B cell (primary cell): ENCODE data around the gene MBP. TPM values are rescaled to one million over a fixed set of nuclear protein-coding genes. Genes with fewer than 3 reads are reported as not detected.

Source experiments
- ATAC-seq: fragments of 200-7000 bp; cut with Tn5 transposase; one replicate; pipeline ENCODE4 v1.10.0; 2021; ENCODE audit warnings: low read depth, mild to moderate bottlenecking, moderate number of reproducible peaks, moderate library complexity
- CTCF ChIA-PET: fragments of 350-600 bp; sonication (Branson Sonifier 250); formaldehyde crosslinking; loops from one replicate; lab custom pipeline; 2021; ENCODE audit warnings: antibody characterized with exemption, inconsistent platforms; lab: Charles Lee
- POLR2A ChIA-PET: fragments of 350-600 bp; sonication (Branson Sonifier 250); formaldehyde crosslinking; loops from one replicate; lab custom pipeline; 2021; ENCODE audit warnings: antibody characterized with exemption; lab: Charles Lee
- DNase-seq: peaks from one replicate; pipeline ENCODE4 v3.0.0; 2013
- H2AFZ ChIP-seq: 2 replicates; pipeline ENCODE4 v1.6.1; 2012; ENCODE audit warnings: mild to moderate bottlenecking, low read depth, low read length; ENCODE audit not compliant: insufficient read depth, poor library complexity, severe bottlenecking
- H3K27ac ChIP-seq, 2 donors: 1 replicate in 1 of 2; 2 replicates in 1 of 2; pipeline ENCODE4 v1.5.1; 2012 to 2013; ENCODE audit warnings: low read length in 2 of 2, mild to moderate bottlenecking in 2 of 2, moderate library complexity in 1 of 2
- H3K27me3 ChIP-seq, 4 experiments: fragments of 200-600 bp in 1 of 4; sonication (generic) in 1 of 4; replicated peaks in 1 of 4; 1 replicate in 2 of 4; 2 replicates in 2 of 4; pipeline versions ENCODE4 v1.6.1 to v1.7.0; 2013 to 2016; ENCODE audit warnings: low read length in 3 of 4, mild to moderate bottlenecking in 2 of 4, mixed read lengths in 1 of 4, moderate library complexity in 1 of 4; ENCODE audit not compliant: insufficient read depth in 4 of 4, control insufficient read depth in 3 of 4; ENCODE audit errors: control extremely low read depth in 1 of 4
- H3K36me3 ChIP-seq, 2 experiments: replicated peaks in 1 of 2; 1 replicate in 1 of 2; 2 replicates in 1 of 2; pipeline versions ENCODE4 v1.6.1 to v1.7.1; 2013; ENCODE audit warnings: low read length in 1 of 2; ENCODE audit not compliant: insufficient read depth in 2 of 2, control insufficient read depth in 1 of 2; ENCODE audit errors: control extremely low read depth in 1 of 2, extremely low read depth in 1 of 2
- H3K4me1 ChIP-seq, 2 donors: fragments of 200-600 bp in 1 of 2; sonication (generic) in 1 of 2; 1 replicate in 1 of 2; 2 replicates in 1 of 2; pipeline versions ENCODE4 v1.5.1 to v1.6.1; 2013 to 2017; ENCODE audit warnings: low read length in 2 of 2; ENCODE audit not compliant: control insufficient read depth in 2 of 2, insufficient read depth in 2 of 2
- H3K4me2 ChIP-seq: replicated peaks from 2 replicates; pipeline ENCODE3; 2012; ENCODE audit warnings: mild to moderate bottlenecking, low read depth, low read length; ENCODE audit not compliant: poor library complexity, severe bottlenecking
- H3K4me3 ChIP-seq, 5 experiments: fragments of 200-600 bp in 1 of 5; sonication (generic) in 1 of 5; 1 replicate in 3 of 5; 2 replicates in 2 of 5; pipeline versions ENCODE4 v1.5.1 to v1.7.0; 2011 to 2016; ENCODE audit warnings: low read length in 4 of 5, mild to moderate bottlenecking in 4 of 5, low read depth in 2 of 5, control low read depth in 1 of 5, moderate library complexity in 1 of 5; ENCODE audit not compliant: insufficient read depth in 1 of 5; ENCODE audit errors: control extremely low read depth in 1 of 5, extremely low read depth in 1 of 5
- H3K79me2 ChIP-seq: fragments of 200-600 bp; sonication (generic); one replicate; pipeline ENCODE4 v1.6.0; 2016; ENCODE audit warnings: low read length; ENCODE audit not compliant: control insufficient read depth, insufficient read depth
- H3K9ac ChIP-seq: fragments of 200-600 bp; sonication (generic); 2 replicates; pipeline ENCODE4 v1.6.1; 2017; ENCODE audit warnings: mild to moderate bottlenecking, low read length, moderate library complexity
- H3K9me3 ChIP-seq, 3 donors: one replicate each; pipeline versions ENCODE4 v1.6.1 to v1.7.1; 2013; ENCODE audit warnings: low read length in 2 of 3; ENCODE audit not compliant: control insufficient read depth in 2 of 3, insufficient read depth in 1 of 3; ENCODE audit errors: control extremely low read depth in 1 of 3
- H4K20me1 ChIP-seq: 2 replicates; pipeline ENCODE4 v1.6.0; 2012; ENCODE audit warnings: mild to moderate bottlenecking, low read length; ENCODE audit not compliant: insufficient read depth, control insufficient read depth, poor library complexity, severe bottlenecking
- H3K27ac Mint-ChIP-seq: one replicate; pipeline ENCODE4 v1.8.0; 2021; ENCODE audit warnings: mixed read lengths
- H3K27me3 Mint-ChIP-seq: one replicate; pipeline ENCODE4 v1.8.0; 2021; ENCODE audit warnings: mixed read lengths
- H3K4me1 Mint-ChIP-seq: one replicate; pipeline ENCODE4 v1.8.0; 2021; ENCODE audit warnings: mixed read lengths
- H3K4me3 Mint-ChIP-seq: one replicate; pipeline ENCODE4 v1.8.0; 2021; ENCODE audit warnings: mixed read lengths
- H3K9me3 Mint-ChIP-seq: one replicate; pipeline ENCODE4 v1.8.0; 2022; ENCODE audit warnings: mixed read lengths; ENCODE audit not compliant: insufficient read depth
- CTCF ChIP-seq: fragments of 200-600 bp; IDR thresholded peaks from one replicate; pipeline ENCODE4 v1.8.0; 2022; ENCODE audit warnings: antibody characterized with exemption, mild to moderate bottlenecking
- EZH2 ChIP-seq: IDR thresholded peaks from 2 replicates; pipeline ENCODE4 v1.6.1; 2012; ENCODE audit warnings: borderline replicate concordance, low read depth, mild to moderate bottlenecking, moderate library complexity, low read length; ENCODE audit not compliant: insufficient read depth, poor library complexity, severe bottlenecking
- WGBS: methylation state at CpG from one replicate; pipeline ENCODE4 v1.1.5; 2013; ENCODE audit warnings: missing lambda C conversion rate; ENCODE audit not compliant: insufficient coverage; 5-methylcytosine and 5-hydroxymethylcytosine counted together
- intact Hi-C: fragments of 100-400 bp; cut with micrococcal nuclease; formaldehyde crosslinking; loops from one replicate; pipeline ENCODE4 v1.10.0; 2022
- polyA plus RNA-seq: library from polyadenylated mRNA; depleted of rRNA; stranded (reverse); fragments of >200 nt; gene quantifications from 2 replicates; pipeline ENCODE4 v1.2.3, GENCODE V29; 2012
- total RNA-seq, 2 donors: library from RNA; stranded (reverse); fragments of 120-200 nt in 1 of 2; gene quantifications; 1 replicate in 1 of 2; 2 replicates in 1 of 2; pipeline versions ENCODE4 v1.2.3 to v1.2.4, GENCODE V29; 2013 to 2022

The MBP gene
- total and polyA plus RNA-seq, 2 donors (not counting 1 experiment from before 2014, with no cell fraction given) = 30.1 to 192 TPM

GRCh38 chr18:76970770-76971559 lies 161.6 kb downstream of the MBP start:
- Histone ChIP-seq H2AFZ (peak overlapping the region; percentile 6), H3K4me1 (peaks cover 24 to 27% of the 10 kb centered on the region in 2 donors), H3K36me3 (peaks cover 0 to 9% of the 10 kb centered on the region in 2 experiments), H3K4me2 (no peak overlapping the region), H4K20me1 (no peaks in the 10 kb centered on the region), H3K79me2 (peaks cover 9% of the 10 kb centered on the region), H3K9ac (no peak overlapping the region), H3K27me3 (no peaks in the 10 kb centered on the region), H3K9me3 (peaks cover 0 to 4% (median 0%) of the 10 kb centered on the region in 3 donors), H3K27ac (peak overlapping the region; percentile 15 to 52), H3K4me3 (no peak overlapping the region)
- no peak for DNase-seq
- Mint-ChIP-seq H3K27me3 (no peaks in the 10 kb centered on the region), H3K4me1 (peaks cover 12% of the 10 kb centered on the region), H3K27ac (peak overlapping the region; percentile 71), H3K4me3 (no peak overlapping the region), H3K9me3 (no peaks in the 10 kb centered on the region)
- ChIA-PET POLR2A (no interaction called here), CTCF (interaction anchor here (0.9 to 15.9 kb wide), 3 partner anchors 9 to 38 kb away, joined by 3 to 287 read pairs (median 4); no protein-coding TSS in a partner anchor)
- WGBS = 81% methylated on average over 8 of the region's 11 CpGs
- intact Hi-C loops = no loop called here
- no peak for TF ChIP-seq CTCF
- TF ChIP-seq EZH2 = no peak
- no peak for ATAC-seq
